GM21717 (cell line): Measurements from ENCODE around the gene NDUFAB1.
A peak's percentile ranks its signal among the peaks of the same experiment; 100 is the strongest.
"Not testable (repeated sequence)": the region's sequence is repeated elsewhere in the genome, so short reads cannot be mapped to it uniquely, and the experiment has no call there.

ENCODE experiments used
- ATAC-seq: cut with Tn5 transposase; IDR thresholded peaks from one replicate; pipeline ENCODE4 v1.9.1; 2021; ENCODE audit warnings: mild to moderate bottlenecking, moderate library complexity; ENCODE audit not compliant: unreplicated experiment

NDUFAB1 gene

GRCh38 chr16:23556881-23557778 lies 39.0 kb downstream of the NDUFAB1 start, which contains the start of the genes EARS2 and UBFD1:
Gene EARS2 (minus strand): TSS chr16:23557350. CDS start chr16:23557343, 7 bp downstream.
Gene UBFD1 (plus strand): TSS chr16:23557727. CDS start chr16:23557743, 16 bp downstream.
- peak; percentile 88 for ATAC-seq

DNA sequence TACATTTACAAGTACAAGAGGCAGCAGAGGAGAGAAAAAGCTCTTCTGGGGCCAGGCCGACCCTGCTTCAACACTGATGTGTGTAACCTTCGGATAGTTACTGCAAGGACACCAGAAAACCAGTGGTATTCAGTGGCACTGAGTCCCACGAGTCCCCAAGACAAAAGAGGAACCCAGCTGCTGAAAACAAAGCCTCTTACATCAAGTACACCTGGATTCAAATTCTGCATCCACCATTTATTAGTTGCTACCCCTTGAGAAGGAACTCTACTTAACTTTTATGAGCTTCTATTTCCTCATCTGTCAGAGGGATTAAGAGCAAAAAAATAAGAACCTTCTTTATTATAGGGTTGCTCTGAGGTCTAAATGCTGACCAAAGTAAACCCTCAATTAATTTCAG lies 41.6 kb downstream of the NDUFAB1 start:
- no peak for ATAC-seq

DNA sequence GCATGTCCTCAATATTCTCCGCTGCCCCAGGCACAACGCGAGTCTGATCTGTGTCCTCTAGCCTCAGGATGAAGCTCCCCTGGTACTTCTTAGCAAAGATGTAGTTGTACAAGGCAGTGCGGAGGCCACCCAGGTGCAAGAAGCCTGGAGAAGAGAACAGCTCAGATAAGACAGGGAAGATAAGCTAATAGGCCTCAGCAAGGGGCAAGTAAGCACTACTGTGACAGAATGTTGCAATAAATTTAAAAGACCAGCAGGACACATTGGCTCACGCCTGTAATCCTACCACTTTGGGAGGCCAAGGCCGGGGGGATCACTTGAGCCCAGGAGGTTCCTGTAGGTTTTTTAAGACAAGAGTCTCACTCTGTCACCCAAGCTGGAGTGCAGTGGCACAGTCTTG lies 44.0 kb downstream of the NDUFAB1 start:
- no peak for ATAC-seq

DNA sequence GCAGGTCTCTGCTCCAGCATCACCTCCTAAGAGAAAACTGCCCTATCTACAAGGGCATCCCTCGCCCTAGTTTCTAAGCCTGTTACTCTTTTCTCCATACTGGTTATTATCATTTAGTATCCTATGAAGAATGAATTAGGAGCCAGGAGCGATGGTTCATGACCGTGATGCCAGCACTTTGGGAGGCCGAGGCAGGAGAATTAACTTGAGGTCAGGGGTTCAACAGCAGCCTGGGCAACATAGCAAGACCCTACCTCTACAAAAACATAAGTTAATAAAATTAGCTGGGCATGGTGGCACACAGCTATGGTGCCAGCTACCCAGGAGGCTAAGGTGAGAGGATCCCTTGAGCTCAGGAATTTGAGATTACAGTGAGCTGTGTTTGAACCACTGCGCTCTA lies 46.2 kb downstream of the NDUFAB1 start:
- no peak for ATAC-seq

DNA sequence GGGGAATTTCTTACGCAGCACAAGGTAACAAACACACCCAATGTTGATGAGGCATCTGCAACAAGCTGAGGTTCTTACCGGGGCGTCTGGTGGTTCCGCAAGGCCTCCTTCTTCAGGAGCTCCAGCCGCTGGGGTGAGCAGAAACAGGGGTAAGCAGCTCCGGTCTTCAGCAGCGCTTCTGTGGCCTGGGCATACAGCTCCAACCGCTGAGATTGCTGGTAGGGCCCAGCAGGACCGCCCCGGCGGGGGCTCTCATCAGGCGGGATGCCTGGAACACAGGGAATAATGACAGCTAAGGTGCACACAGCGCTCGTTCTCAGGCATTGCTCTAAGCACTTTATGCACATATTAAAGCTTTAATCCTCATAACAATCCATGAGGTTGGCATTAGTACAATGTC lies 51.7 kb downstream of the NDUFAB1 start:
- ATAC-seq = no peak

GRCh38 chr16:23540817-23541178 lies 55.3 kb downstream of the NDUFAB1 start:
- not testable (repeated sequence) for ATAC-seq

DNA sequence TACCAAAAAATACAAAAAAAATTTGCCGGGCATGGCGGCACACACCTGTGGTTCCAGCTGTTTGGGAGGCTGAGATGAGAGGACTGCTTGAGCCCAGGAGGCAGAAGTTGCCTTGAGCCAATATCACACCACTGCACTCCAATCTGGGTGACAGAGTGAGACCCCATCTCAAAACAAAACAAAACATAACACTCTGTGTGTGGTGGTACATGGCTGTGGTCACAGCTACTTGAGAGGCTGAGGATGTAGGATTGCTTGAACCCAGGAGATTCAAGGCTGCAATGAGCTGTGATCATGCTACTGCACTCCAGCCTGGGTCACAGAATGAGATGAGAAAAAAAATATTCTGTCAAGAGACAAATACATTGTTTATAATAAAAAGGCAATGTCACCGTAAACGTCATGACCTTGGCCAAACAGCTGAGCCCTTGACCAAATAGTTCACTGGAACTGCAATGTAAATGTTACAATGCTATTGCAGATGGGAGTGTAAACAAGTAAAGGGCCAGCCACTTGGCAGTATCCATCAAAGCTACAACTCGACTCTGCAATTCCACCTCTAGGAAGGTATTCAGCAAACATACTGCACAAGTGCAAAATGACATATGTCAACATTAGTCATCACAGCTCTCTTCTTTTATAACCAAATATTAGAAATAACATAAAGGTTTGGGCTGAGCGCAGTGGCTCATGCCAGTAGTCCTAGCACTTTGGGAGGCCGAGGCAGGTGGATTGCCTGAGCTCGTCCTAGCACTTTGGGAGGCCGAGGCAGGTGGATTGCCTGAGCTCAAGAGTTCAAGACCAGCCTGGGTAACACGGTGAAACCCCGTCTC lies 55.9 kb downstream of the NDUFAB1 start:
- no peak for ATAC-seq

DNA sequence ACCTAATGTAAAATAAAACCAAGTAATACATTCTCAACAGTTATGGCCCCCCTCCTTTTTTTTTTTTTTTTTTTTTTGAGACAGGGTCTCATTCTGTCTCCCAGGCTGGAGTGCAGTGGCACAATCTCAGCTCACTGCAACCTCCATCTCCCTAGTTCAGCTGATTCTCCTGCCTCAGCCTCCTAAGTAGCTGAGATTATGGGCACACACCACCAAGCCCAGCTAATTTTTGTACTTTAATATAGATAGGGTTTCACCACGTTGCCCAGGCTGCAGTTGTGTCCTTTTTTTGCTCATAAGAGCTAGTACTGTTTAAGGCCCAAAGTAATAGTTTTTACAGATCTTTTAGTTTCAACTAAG lies 57.2 kb downstream of the NDUFAB1 start:
- no peak for ATAC-seq

DNA sequence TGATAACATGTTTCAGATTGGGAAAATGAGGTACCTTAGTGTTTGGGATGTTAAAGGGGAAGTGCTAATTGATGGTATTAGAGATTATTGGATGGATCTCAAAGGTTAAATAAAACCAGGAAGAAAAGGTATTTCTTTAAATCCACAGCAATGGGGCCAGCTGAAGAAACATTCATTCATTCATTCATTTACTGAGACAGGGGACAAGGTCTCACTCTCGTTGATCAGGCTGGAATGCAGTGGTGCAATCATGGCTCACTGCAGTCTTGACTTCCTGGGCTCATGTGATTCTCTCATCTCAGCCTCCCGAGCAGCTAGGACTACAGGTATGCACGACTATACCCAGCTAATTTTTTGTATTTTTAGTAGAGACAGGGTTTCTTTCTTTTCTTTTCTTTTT lies 58.7 kb downstream of the NDUFAB1 start:
- no peak for ATAC-seq

DNA sequence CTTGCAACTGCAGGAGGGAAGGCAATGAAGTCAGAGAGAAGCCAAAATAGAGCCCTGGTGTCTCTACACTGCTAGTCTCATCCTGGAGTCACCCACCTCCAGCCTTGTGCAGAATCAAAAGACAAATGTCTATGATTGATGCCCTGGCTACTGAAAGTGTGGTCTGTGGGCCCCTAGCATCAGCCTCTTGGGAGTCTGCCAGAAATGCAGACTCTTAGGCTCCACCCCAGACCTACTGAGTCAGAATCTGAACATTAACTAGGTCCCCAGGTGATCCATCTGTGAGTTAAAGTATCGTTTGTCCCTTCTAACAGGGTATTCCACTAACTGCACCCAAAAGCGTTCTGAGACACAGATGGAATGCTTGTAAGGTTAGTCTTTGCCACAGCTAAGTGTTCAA lies 60.2 kb downstream of the NDUFAB1 start:
- ATAC-seq = no peak

- no peak for ATAC-seq
Measured at GRCh38 chr16:23534868-23535860, 61.0 kb downstream of the NDUFAB1 start.

GRCh38 chr16:23532448-23532847 lies 63.7 kb downstream of the NDUFAB1 start:
- no peak for ATAC-seq
